HG03025 (cell line): ENCODE data around the gene SET.
"Not testable (repeated sequence)": the region's sequence is repeated elsewhere in the genome, so short reads cannot be mapped to it uniquely, and the experiment has no call there.

Experiments used
- ATAC-seq: cut with Tn5 transposase; IDR thresholded peaks from one replicate; pipeline ENCODE4 v1.9.1; 2021; ENCODE audit warnings: mild to moderate bottlenecking, moderate library complexity; ENCODE audit not compliant: unreplicated experiment, low FRiP score

The SET gene

DNA sequence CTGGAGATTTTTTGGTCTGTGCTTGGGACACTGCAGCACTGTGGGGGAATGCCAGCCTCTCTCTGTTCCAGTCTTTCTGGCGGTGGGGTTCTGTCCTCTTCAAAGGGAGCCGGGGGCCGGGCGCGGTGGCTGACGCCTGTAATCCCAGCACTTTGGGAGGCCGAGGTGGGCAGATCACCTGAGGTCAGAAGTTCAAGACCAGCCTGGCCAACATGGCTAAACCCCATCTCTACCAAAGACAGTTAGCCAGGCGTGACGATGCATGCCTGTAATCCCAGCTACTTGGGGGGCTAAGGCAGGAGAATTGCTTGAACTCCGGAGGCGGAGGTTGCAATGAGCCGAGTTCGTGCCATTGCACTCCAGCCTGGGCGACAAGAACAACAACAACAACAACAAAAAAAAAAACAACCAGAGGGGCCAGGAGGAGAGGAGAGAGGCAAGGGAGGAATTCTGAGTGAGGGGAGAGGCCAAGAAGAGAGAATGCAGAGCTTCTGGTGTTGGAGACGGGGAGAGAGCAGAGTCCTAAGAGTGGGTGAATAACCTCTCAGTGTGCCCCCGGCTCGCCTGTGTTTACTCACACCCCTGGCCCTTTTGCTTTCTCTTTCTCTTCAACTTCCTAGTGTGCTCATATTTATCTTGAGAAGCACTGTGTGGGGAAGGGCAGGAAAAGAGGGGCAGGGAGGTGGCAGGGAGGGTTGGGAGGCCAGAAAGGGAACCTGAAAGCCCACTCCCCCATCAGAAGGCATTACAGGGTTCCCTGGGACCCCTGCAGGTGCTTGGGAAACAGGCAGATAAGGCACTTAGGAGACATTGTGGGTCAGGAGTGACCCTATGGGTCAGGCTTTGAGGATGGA lies 3.2 kb upstream of the SET start:
- no peak for ATAC-seq

DNA sequence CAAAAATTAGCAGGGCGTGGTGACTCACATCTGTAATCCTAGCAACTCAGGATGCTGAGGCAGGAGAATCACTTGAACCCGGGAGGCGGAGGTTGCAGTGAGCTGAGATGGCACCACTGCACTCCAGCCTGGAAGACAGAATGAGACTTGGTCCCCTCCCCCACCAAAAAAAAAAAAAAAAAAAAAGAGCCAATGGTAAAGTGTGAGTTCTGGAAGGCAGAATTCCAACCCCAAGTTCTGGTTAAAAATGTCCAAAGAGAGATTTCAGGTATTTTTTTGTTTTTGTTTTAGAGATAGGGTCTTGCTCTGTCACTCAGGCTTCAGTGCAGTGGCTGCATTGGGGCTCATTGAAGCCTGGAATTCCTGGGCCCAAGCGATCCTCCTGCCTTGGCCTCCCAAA lies 1.6 kb upstream of the SET start:
- no peak for ATAC-seq

DNA sequence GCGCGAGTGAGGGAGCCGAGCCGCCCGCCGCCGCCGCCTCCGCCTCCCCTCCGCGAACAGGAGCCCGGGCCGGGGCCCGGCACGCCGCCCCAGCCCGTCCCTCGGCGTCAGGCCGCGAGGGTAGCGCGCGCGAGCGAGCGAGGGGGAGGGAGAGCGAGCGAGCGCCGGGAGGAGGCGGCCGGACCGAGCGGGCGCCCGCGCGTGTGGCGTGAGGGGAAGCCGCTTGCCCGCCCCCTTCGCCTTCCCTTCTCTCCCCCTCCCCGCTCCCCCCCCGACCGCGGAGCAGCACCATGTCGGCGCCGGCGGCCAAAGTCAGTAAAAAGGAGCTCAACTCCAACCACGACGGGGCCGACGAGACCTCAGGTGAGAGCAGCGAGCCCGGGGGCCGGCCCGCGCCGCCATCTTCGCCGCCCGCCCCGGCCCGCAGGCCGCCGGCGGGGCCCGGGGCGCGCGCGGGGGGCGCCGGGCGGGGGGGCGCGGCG lies 312 bp downstream of the SET start:
- ATAC-seq = peak; percentile 11

DNA sequence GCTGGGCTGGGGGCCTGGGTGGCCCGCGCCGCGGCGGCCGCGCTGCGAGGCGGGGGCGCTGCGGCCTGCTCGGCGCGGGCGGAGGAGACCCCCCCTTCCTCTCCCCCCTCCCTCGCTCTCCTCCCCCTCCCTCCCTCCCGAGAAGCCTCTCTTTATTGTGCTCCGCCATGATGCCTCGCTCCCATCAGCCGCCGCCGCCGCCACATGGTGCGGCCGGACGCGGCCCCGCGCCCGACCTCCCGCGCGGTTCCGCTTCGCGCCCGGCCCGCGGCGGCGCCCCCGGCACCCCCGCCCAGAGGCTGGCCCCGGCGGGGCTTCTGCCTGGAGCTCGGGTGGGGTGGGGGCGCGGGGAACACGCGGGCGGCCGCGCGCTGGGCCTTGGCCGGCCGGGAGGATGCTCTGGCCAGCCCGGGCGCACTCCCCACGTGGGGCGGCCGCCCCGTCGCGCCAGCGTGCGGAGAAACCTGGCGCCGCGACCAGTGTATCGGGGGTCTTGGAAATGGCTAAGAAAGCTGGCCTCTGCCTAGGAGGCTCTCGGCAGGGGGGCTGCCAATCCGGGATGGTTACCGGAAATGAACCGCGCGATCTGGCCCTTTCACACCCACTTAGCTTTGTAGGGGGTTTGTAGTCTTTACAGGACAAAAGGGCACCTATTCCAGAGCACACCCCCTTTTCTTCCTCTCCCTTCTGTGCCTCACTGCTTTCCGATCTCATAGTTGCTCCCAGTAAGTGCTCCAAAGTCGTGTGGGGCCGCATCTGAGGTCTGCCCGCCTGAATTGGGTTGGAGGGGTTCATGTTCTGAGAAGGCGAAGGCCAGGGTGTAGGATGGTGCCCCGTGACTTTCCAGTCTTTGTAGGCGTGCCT lies 1.0 kb downstream of the SET start:
- ATAC-seq = peak; percentile 13

DNA sequence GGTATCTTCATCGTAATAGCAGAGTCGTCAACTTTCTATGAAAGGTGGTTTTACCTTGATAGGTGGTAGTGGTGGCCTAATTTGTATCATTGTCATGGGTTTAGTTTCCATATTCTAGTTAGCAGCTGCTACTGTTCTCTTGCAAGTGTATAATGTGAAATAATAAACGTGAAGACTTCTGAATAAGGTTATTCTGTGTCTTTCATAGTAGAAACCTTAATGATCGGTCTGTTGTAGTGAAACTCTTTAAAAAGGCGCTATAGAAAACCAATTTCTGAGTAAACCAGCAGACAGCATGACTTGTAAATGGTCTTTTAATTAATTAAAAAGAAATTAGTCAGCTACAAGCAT lies 1.6 kb downstream of the SET start:
- ATAC-seq = no peak

DNA sequence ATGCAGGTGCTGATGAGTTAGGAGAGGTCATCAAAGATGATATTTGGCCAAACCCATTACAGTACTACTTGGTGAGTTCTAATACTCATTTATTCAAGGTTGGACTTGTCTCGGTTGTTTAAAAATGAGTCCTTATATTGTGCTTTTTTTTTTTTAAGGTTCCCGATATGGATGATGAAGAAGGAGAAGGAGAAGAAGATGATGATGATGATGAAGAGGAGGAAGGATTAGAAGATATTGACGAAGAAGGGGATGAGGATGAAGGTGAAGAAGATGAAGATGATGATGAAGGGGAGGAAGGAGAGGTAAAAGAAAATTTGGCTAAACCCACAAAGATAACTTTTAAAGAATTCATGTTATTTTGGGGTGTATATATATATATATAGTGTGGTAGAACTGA lies 4.7 kb downstream of the SET start:
- not testable (repeated sequence) for ATAC-seq

DNA sequence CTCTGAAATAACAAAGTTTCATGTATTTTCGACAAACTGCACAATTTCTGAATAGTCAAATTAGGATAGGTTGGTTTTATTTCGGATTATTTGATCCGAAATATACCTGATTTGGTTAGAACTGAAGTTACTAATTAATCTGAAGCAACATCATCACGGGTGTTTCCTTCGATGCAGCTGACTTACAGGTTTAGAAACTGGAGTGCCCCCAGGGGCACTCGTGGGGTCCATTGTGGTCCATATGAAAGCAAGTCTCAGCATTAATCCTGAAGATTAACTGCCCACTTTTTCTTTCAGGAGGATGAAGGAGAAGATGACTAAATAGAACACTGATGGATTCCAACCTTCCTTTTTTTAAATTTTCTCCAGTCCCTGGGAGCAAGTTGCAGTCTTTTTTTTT lies 5.3 kb downstream of the SET start:
- no peak for ATAC-seq

DNA sequence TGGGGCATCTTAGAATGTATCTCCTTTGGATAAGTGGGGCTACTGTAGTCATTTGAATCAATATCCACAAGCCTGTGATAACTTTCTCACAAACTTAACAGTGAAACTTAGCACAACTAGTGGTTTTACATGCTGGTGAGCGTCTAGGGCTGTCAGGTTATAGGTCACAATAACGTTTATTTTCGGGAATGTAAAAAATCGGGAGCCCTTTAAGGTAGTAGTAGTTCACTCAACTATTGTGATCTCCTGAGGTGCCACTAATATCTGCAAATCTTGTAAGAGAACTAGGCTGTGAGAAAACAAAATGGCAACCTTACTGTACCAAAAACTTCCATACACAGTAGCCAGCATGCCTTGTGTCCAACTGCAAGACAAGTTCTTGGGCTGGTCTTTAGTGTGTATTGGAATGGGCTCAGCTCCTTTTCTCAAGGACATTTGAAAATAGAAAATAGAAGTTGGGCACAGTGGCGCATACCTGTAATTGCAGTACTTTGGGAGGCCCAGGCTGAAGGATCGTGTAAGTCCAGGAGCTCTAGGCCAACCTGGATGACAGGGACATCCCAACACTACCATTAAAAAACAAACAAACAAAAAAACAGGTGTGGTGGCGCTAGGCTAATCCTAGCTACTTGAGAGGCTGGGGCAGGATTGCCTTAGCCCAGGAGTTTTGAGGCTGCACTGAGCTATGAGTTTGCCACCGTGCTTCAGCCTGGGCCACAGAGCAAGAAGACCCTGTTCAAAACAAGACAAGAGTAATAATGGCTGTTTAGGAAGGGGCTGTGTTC lies 8.1 kb downstream of the SET start:
- ATAC-seq = no peak

DNA sequence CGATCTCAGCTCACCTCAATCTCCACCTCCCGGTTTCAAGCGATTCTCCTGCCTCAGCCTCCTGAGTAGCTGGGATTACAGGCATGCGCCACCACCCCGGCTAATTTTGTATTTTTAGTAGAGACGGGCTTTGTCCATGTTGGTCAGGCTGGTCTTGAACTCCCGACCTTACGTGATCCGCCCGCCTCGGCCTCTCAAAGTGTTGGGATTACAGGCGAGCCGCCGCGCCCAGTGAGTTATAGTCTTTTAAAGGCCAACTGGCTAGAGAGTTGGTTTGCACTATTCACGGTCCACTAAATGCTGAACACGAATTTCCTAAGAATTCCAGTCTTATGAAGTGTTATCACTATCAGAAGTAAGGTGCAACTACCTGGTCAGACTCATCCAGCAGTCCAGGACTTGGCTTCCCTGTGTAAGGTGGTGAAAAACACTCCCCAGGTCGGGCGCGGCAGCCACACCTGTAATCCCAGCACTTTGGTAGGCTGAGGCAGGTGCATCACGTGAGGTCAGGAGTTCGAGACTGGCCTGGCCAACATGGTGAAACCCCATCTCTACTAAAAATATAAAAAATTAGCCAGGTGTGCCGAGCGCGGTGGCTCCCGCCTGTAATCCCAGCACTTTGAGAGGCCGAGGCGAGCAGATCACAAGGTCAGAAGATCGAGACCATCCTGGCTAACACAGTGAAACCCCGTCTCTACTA lies 10.2 kb downstream of the SET start:
- not testable (repeated sequence) for ATAC-seq

DNA sequence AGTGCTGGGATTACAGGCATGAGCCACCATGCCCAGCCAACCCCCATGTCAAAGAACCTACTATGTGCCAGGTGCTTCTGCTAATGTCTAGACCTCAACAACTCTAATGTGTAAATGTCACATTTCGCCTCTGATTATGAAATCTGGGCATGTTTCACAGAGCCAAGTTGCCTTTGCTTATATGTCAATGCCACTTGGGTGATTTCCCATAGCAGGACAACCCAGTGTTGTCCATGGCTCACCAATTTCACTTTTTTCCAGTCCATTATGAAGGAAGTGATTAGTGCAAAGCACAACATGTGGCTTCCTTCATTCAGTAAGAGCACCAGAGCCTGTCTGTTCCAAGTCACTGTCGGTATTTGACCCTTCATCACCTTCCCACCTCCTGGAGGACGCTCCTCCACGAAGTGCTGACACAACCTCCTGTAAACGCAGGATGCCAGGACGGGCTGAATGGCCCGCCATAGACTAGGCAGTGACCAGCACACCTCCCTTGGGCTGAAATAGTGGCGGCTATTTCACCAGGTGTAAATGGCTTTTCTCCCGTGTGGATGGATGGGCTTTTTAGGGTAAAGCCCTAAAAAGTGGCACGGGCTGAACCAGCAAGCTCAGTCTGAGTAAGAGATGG lies 12.3 kb downstream of the SET start:
- ATAC-seq = no peak

DNA sequence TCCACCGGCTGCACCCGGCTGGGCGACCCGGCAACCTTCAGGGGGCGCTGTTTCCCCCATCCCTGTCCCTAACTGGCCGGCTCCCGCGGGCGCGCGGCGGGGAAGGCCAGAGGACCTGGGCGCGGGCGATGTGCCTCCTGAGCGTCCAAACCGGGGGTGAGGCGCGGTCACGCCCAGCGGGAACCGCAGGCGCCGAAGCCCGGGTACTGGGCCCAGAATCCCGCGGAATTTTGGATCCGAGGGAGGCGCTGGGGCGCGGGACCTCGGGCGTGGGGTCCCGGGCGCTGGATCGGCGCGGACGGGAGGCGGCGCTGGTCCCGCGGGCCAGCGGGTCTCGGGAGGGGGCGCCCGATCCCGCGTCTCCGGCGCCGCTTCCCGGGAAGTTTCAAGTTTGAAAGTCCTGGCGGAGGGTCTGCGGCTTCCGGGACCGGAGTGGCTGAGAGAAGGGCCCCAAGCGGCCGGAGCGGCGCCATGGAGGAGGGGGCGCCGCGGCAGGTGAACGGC lies 13.5 kb downstream of the SET start, which contains the start of gene PKN3:
PKN3 (plus strand) TSS at position 59 of the 504 bp plus-strand sequence; CDS start at position 472, 413 bp downstream.
- ATAC-seq = peak; percentile 64

DNA sequence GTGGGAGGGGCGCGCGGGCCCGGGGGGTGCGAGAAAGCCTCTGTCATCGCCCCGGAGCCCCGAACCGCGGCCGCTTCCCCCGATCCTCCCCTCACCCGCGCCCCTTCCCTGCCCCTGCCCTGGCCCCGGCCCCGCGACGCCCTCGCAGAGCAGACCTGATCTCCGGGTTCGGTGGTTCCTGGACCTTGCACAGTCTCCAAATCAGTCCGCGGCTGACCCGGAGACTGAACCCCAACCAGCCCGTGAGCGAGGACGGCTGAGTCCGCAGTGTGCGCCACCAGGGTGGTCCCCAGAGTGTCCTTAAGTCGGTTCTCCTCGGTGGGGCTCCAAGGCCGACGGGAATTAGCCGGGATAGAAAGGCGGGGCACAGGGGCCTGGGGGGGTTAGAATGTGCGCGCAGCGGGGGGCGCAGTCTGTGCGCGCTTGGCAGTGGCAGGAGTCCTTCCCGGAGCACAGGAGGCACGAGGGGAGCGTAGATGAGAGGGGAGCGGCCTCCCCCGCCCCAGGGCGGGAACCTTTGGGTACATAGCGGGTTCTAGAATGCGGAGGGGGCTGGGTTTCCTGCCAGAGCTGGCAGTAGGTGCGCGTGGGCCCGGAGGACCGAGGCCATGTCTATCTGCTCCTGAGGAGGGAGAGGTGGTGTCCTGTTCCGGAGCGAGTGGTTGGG lies 14.1 kb downstream of the SET start:
- peak; percentile 12 for ATAC-seq

DNA sequence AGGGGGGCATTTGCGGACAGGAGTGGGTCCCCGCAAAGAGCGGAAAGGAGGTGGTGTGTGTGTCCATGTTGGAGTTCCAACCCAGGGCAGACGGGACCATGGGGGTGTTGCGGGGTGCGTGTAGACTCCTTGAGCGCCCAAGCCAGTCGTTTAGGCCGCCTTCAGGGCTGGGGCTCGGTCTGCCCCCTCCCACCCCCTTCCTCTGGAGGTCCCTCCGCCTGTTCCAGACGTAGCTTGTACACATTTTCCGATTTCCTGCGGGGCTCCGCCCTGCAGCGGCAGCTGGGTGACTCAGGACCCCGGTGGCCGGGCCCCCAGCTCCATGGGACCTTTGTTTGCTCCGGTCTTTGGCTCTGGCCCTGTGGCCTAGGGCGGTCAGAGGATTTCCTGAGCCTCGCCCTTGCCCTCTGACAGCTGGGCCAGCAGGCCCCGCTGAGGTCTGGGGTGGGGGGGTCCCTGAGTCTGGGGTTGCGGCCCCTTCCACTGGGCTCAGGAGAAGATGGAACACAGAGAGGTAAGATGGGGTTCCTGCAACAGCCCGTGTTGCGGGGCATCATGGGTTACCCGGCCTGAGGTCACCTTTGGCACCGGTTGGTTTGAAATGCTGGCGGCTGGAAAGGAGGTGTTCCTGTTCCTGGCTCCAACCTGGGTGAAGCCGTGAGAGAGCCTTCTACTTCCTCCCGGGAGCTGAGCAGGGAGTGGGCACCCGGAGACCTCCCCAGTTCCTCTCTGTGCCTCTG lies 14.8 kb downstream of the SET start:
- ATAC-seq = no peak

DNA sequence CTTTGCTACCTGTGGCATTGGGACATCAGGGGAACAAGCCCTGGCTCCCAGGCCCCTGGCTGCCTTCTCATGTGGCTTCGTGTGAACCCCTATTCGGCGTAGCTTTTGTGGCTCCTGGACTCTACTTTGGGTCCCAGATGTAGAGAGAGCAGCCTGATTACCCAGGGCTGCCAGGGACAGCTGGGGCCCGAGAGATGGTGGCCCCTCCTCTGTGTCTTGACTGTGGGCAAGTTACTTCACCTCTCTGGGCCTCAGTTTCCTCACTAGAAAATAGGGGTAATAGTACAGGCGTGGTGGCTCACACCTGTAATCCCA lies 15.3 kb downstream of the SET start:
- no peak for ATAC-seq

DNA sequence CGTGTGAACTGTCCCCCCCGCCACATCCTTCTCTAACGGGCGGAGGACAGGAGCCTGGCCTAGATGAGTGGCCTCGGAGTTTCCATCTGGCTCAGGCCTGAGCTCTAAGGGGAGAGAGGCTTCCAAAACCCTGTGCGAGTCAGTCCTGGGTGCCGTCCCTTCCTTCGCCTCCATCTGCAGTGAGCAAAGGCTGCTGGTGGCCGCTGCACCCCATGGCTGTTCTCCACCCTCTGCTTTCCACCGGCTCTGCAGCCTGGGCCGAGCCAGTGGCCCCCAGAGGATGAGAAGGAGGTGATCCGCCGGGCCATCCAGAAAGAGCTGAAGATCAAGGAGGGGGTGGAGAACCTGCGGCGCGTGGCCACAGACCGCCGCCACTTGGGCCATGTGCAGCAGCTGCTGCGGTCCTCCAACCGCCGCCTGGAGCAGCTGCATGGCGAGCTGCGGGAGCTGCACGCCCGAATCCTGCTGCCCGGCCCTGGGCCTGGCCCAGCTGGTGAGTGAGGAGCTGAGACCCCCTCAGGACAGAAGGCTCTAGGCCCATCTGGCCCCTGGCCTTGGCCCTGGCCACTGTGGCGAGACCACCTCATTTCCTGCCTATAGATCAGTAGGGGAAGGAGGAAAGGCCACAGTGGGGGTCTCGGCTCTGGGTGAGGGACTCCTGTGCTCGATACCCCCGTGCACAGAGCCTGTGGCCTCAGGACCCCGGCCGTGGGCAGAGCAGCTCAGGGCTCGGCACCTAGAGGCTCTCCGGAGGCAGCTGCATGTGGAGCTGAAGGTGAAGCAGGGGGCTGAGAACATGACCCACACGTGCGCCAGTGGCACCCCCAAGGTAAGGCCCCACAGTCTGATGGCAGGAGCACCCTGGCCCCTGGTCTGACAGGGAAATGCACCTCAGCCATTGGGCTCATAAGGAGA lies 16.3 kb downstream of the SET start:
- ATAC-seq = no peak

DNA sequence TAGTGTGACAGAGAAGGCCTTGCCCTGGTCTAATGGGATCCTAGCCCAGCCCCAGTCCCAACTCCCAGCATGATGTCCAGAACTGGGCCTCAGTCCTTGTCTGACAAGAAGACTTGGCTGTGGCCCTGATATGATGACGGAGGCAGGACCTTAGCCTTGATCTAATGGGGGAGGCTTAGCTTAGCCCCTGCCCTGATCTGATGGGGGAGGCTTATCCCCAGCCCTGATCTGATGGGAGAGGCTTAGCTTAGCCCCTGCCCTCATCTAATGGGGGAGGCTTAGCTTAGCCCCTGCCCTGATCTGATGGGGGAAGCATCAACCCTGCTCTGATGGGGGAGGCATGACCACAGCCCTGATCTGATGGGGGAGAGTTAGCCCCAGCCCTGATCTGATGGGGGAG lies 17.0 kb downstream of the SET start:
- no peak for ATAC-seq

DNA sequence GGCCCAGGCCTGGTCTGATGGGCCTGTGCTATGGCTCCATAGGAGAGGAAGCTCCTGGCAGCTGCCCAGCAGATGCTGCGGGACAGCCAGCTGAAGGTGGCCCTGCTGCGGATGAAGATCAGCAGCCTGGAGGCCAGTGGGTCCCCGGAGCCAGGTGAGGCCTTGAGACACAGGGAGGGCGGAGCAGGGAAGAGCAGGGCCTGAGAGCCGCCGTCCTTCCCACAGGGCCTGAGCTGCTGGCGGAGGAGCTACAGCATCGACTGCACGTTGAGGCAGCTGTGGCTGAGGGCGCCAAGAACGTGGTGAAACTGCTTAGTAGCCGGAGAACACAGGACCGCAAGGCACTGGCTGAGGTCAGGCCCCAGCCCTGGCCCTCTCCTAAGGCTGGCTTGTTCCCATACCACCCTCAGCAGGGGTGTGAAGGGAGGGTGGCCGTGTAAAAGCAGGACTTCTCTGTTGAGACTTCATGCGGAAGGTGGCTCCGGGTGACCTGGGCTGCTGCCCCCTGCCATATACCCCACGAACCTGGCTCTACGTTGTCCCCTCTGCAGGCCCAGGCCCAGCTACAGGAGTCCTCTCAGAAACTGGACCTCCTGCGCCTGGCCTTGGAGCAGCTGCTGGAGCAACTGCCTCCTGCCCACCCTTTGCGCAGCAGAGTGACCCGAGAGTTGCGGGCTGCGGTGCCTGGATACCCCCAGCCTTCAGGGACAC lies 17.8 kb downstream of the SET start:
- ATAC-seq = no peak
